ENCODE measurements around the gene C16orf46. TPM values are rescaled to one million over a fixed set of nuclear protein-coding genes. Genes with fewer than 3 reads are reported as not detected.
"Not testable (repeated sequence)": the region's sequence is repeated elsewhere in the genome, so short reads cannot be mapped to it uniquely, and the experiment has no call there.

Gene C16orf46
- total RNA-seq, 1 donor from 2014 or later = 1.5 TPM

DNA sequence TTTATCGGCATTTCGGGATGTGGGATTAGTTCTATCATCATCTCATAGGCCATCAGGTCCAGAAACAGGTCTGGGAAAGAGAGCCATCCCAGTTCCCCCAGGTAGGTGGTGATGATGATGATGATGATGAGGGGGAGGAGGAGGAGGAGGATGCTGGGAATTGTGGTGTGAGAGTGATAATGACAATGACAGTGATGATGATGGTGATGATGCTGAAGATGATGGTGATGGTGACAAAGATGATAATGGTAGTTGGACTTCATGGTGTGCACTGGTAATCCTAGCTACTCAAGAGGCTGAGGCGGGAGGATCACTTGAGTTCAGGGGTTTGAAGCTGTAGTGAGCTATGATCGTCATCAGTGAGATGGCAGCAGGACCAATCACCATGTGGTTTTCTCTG, 35.4 kb upstream of the C16orf46 start:
- no peak overlapping the region for H3K27ac ChIP-seq
- no peaks in the 10 kb centered on the region for H3K27me3 ChIP-seq
- no peaks in the 10 kb centered on the region for H3K36me3 ChIP-seq
- no peaks in the 10 kb centered on the region for H3K4me1 ChIP-seq
- intact Hi-C loops (cut with DNase I) = no loop called here
- no peak overlapping the region for H3K4me3 ChIP-seq
- TF ChIP-seq, protein P1, sequence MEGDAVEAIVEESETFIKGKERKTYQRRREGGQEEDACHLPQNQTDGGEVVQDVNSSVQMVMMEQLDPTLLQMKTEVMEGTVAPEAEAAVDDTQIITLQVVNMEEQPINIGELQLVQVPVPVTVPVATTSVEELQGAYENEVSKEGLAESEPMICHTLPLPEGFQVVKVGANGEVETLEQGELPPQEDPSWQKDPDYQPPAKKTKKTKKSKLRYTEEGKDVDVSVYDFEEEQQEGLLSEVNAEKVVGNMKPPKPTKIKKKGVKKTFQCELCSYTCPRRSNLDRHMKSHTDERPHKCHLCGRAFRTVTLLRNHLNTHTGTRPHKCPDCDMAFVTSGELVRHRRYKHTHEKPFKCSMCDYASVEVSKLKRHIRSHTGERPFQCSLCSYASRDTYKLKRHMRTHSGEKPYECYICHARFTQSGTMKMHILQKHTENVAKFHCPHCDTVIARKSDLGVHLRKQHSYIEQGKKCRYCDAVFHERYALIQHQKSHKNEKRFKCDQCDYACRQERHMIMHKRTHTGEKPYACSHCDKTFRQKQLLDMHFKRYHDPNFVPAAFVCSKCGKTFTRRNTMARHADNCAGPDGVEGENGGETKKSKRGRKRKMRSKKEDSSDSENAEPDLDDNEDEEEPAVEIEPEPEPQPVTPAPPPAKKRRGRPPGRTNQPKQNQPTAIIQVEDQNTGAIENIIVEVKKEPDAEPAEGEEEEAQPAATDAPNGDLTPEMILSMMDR (IDR thresholded peaks at IDR 0.05) = no peak
- DNase-seq (no peak), ATAC-seq (no peak)
- no peaks in the 10 kb centered on the region for H3K9me3 ChIP-seq

DNA sequence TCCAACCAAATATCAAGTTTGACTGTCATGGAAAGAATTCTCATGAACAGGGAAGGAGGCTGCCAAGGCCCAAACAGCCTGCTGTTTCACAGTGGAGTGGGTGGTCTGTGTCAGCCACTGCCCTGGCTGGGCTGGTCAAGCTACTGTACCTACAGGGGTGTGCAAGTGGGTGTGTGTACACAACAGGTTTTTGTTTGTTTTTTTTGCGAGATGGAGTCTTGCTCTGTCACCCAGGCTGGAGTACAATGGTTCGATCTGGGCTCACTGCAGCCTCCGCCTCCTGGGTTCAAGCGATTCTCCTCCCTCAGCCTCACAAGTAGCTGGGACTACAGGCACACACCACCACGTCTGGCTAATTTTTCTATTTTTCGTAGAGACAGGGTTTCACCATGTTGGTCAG, 32.2 kb upstream of the C16orf46 start:
- H3K4me3 ChIP-seq; H3K4me1 ChIP-seq; H3K27ac ChIP-seq; H3K9me3 ChIP-seq; intact Hi-C loops (cut with DNase I); DNase-seq; ATAC-seq; H3K36me3 ChIP-seq; H3K27me3 ChIP-seq: not testable (repeated sequence)

DNA sequence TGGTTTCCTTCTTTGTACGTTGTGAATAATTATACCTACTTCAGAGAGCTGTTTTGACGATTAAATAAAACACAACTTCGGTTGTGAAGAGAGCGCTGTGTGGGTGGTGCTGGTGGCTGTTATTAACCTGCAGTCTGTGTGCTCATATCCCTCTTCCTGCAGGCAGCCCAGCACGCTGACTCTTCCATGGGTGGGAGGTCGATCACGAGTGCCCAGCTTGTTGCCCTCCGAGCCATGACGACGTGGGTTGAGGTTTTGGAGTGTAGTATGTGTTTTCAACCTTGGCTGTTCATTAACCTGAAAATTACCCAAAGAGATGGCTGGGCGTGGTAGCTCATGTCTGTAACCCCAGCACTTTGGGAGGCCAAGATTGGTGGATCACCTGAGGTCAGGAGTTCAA, 30.5 kb upstream of the C16orf46 start:
- TF ChIP-seq, protein P1 (IDR thresholded peaks at IDR 0.05) = no peak
- Histone ChIP-seq H3K27me3 (no peaks in the 10 kb centered on the region), H3K4me1 (no peaks in the 10 kb centered on the region), H3K4me3 (no peak overlapping the region), H3K36me3 (no peaks in the 10 kb centered on the region), H3K27ac (no peak overlapping the region), H3K9me3 (no peaks in the 10 kb centered on the region)
- ATAC-seq = no peak
- DNase-seq = no peak
- intact Hi-C loops (cut with DNase I) = no loop called here

DNA sequence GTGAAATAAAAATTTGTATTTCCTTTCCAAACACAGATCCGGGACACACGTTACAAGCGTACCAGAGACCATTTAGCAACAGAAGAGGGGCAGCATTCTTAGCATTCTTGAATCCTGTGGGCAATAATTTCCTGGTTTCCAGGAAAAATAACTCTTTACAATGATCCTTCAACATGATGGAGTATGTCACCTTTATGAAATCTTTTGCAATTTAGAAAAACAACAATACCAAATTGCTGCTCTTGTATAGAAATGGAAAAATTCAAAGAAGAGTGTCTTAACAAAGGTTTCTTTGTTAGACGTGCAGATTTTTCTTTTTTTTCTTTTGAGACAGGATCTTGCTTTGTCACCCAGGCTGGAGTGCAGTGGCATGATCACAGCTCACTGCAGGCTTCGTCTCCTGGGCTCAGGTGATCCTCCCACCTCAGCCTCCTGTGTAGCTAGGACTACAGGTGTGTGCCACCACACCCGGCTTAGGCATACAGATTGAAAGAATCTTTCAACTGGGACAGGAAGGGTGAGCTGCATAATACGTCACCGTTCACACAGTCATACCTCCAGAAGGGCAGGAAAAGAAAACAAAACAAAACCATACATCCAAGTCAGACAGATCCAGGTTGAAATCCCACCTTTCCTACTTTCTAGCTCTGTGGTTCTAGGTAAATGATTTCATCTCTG, 29.9 kb upstream of the C16orf46 start:
- no peak for DNase-seq
- Histone ChIP-seq H3K4me1 (no peaks in the 10 kb centered on the region), H3K4me3 (no peak overlapping the region), H3K9me3 (no peaks in the 10 kb centered on the region), H3K27ac (no peak overlapping the region), H3K36me3 (no peaks in the 10 kb centered on the region), H3K27me3 (no peaks in the 10 kb centered on the region)
- TF ChIP-seq, protein P1 (IDR thresholded peaks at IDR 0.05) = no peak
- intact Hi-C loops (cut with DNase I) = no loop called here
- ATAC-seq = no peak

DNA sequence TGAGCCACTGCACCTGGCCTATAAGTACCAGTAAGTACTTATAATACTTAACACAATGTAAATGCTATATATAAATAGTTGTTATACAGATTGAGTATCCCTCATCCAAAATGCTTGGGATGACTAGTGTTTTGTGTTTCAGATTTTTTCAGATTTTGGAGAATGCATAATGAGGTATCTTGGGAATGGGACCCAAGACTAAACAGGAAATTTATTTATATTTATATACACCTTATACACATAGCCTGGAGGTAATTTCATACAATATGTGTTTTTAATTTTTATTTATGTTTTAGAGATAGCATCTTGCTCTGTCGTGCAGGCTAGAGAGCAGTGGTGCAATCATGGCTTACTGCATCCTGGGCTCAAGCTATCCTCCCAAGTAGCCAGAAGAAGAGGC, 28.9 kb upstream of the C16orf46 start:
- Histone ChIP-seq H3K9me3 (no peaks in the 10 kb centered on the region), H3K27me3 (no peaks in the 10 kb centered on the region), H3K4me3 (no peak overlapping the region), H3K36me3 (no peaks in the 10 kb centered on the region), H3K27ac (no peak overlapping the region), H3K4me1 (no peaks in the 10 kb centered on the region)
- intact Hi-C loops (cut with DNase I) = no loop called here
- DNase-seq (no peak), ATAC-seq (no peak)
- TF ChIP-seq, protein P1 (IDR thresholded peaks at IDR 0.05) = no peak

DNA sequence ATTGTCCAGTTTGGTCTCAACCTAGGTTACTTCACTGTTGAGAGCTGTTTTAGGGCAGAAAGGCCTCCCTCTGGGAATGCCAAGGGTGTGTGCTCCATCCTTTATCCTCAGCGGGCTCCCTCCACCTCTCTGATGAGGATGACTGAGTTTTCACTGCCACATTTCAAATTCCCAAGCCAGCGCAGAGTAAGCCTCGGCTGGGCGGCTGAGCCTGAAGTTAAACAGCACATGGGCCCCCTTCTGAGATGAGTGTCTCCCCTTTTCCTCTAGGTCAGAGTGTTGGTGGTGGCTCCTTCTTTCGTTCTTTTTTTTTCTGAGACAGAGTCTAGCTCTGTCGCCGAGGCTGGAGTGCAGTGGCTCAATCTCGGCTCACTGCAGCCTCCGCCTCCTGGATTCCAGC, 24.7 kb upstream of the C16orf46 start:
- DNase-seq (no peak), ATAC-seq (no peak)
- TF ChIP-seq, protein P1 (IDR thresholded peaks at IDR 0.05) = no peak
- Histone ChIP-seq H3K36me3 (no peaks in the 10 kb centered on the region), H3K27me3 (no peaks in the 10 kb centered on the region), H3K27ac (no peak overlapping the region), H3K4me3 (no peak overlapping the region), H3K4me1 (no peaks in the 10 kb centered on the region), H3K9me3 (no peaks in the 10 kb centered on the region)
- intact Hi-C loops (cut with DNase I) = no loop called here

All from upper lobe of right lung (tissue), 1 donor.